ENCODE measurements around the gene RAD21L1. TPM values are rescaled to one million over a fixed set of nuclear protein-coding genes. Genes with fewer than 3 reads are reported as not detected.

RAD21L1 gene
- total and polyA plus RNA-seq, 2 of the 8 experiments (the other 6 are each of a cell fraction or from before 2014, with no cell fraction given): 0.06 to 0.26 TPM

DNA sequence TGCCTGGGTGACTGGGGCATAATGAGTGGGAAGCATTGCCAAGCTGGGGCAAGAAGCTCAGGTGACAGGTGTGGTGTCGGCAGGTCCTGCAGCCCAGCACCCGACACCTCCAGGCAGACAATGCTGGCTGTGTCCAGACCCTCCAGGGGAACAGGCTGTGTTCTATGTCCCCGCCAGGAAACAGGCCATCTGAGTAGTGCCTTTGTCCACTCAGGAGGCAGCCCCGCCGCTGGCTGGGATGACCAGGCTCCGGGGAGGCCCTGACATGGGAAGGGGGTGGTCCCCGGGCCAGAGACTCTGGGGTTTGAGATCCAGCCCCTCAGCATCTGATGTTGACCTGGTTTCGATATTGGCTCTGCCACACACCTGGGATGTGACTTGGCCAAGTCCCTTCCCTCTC lies 68.7 kb downstream of the RAD21L1 start:
- no peaks in the 10 kb centered on the region for H3K79me1 ChIP-seq (ENCODE audit: low read depth, low read length)
- no peak overlapping the region for H3K4me2 ChIP-seq (ENCODE audit: insufficient read depth in 1 of 2, low read depth in 2 of 2, low read length in 2 of 2)
- no peak overlapping the region for H2BK12ac ChIP-seq (ENCODE audit: low read depth, low read length)
- no peak overlapping the region for H4K5ac ChIP-seq (ENCODE audit: insufficient read length, low read depth, low read length)
- H3K27me3 ChIP-seq (replicated peaks in 1 of 4; ENCODE audit: control insufficient read depth in 3 of 4, extremely low read depth in 1 of 4, insufficient read depth in 3 of 4, low read length in 3 of 4): no peaks in the 10 kb centered on the region; a peak in 2 of 7 replicates
- no peaks in the 10 kb centered on the region for H3K79me2 ChIP-seq (ENCODE audit: control insufficient read depth in 1 of 2, insufficient read depth in 2 of 2, low read length in 2 of 2)
- no peak overlapping the region for H4K91ac ChIP-seq (replicated peaks; ENCODE audit: insufficient read length, low read length)
- H3K23me2 ChIP-seq (ENCODE audit: low read depth, low read length): no peaks in the 10 kb centered on the region
- CTCF ChIA-PET (ENCODE audit: partially characterized antibody): no interaction called here
- no peaks in the 10 kb centered on the region for H3K4me1 ChIP-seq (replicated peaks in 1 of 4; ENCODE audit: control insufficient read depth in 3 of 4, insufficient read depth in 4 of 4, low read length in 3 of 4)
- no peak overlapping the region for H3K14ac ChIP-seq (ENCODE audit: insufficient read length)
- no peak overlapping the region for H2AK5ac ChIP-seq (ENCODE audit: low read depth, low read length)
- no peaks in the 10 kb centered on the region for H3K36me3 ChIP-seq (ENCODE audit: control insufficient read depth in 2 of 4, insufficient read depth in 4 of 4, low read length in 3 of 4)
- no peak overlapping the region for H2BK15ac ChIP-seq (ENCODE audit: low read length)
- no peak overlapping the region for H3K23ac ChIP-seq (ENCODE audit: insufficient read length)
- WGBS, 2 experiments (ENCODE audit: extremely low coverage in 1 of 2, insufficient coverage in 1 of 2, insufficient read length in 1 of 2, insufficient replicate concordance in 2 of 2, low coverage in 1 of 2, low lambda C conversion rate in 2 of 2, missing lambda C conversion rate in 1 of 2): 92% methylated on average over 8 of the region's 8 CpGs; no CpG with 5 or more reads in 1 of the 2 experiments
- no peak overlapping the region for H3K9ac ChIP-seq (replicated peaks in 1 of 4; ENCODE audit: extremely low read depth in 1 of 4, low read depth in 3 of 4, low read length in 3 of 4)
- H3K4ac ChIP-seq (replicated peaks; ENCODE audit: insufficient read length, low read depth, low read length): no peak overlapping the region
- H2AFZ ChIP-seq (ENCODE audit: low read length): no peak overlapping the region
- no peaks in the 10 kb centered on the region for H3K9me3 ChIP-seq (ENCODE audit: insufficient read depth in 2 of 2, low read depth in 1 of 2, low read length in 1 of 2)
- H2BK5ac ChIP-seq (ENCODE audit: low read depth, low read length): no peak overlapping the region
- H4K8ac ChIP-seq (ENCODE audit: extremely low read depth, insufficient read depth, low read length): peak overlapping the region; percentile 43; the same call in 1 of the 2 replicates
- FAIRE-seq (no peak), DNase-seq (ENCODE audit: low read depth in 1 of 2, low spot score in 2 of 2) (no peak)
- H3K27ac ChIP-seq (ENCODE audit: low read depth, low read length): no peak overlapping the region
- H4K20me1 ChIP-seq (replicated peaks in 1 of 2; ENCODE audit: control insufficient read depth in 1 of 2, insufficient read depth in 2 of 2, low read length in 2 of 2): peaks cover 0 to 2% of the 10 kb centered on the region in 2 experiments
- no peak overlapping the region for H2BK120ac ChIP-seq (replicated peaks; ENCODE audit: low read depth, low read length)
- no peak overlapping the region for H3K18ac ChIP-seq (ENCODE audit: extremely low read depth, low read length)
- POLR2A ChIA-PET (ENCODE audit: partially characterized antibody): no interaction called here
- H3K4me3 ChIP-seq (ENCODE audit: extremely low read depth in 1 of 4, insufficient read depth in 2 of 4, low read depth in 3 of 4, low read length in 4 of 4): no peak overlapping the region
- H2BK20ac ChIP-seq (ENCODE audit: low read length): no peak overlapping the region
- no peak overlapping the region for H3K56ac ChIP-seq (replicated peaks; ENCODE audit: insufficient read length, low read depth, low read length)
- TF ChIP-seq TAF1 (IDR thresholded peaks at IDR 0.05; ENCODE audit: low read depth, low read length): no peak
- TF ChIP-seq CHD1 (IDR thresholded peaks at IDR 0.05; ENCODE audit: low read depth, low read length): no peak
- no peak for TF ChIP-seq BCL11A (IDR thresholded peaks at IDR 0.05; ENCODE audit: low read depth in 2 of 2, low read length in 2 of 2)
- TF ChIP-seq, protein P1, sequence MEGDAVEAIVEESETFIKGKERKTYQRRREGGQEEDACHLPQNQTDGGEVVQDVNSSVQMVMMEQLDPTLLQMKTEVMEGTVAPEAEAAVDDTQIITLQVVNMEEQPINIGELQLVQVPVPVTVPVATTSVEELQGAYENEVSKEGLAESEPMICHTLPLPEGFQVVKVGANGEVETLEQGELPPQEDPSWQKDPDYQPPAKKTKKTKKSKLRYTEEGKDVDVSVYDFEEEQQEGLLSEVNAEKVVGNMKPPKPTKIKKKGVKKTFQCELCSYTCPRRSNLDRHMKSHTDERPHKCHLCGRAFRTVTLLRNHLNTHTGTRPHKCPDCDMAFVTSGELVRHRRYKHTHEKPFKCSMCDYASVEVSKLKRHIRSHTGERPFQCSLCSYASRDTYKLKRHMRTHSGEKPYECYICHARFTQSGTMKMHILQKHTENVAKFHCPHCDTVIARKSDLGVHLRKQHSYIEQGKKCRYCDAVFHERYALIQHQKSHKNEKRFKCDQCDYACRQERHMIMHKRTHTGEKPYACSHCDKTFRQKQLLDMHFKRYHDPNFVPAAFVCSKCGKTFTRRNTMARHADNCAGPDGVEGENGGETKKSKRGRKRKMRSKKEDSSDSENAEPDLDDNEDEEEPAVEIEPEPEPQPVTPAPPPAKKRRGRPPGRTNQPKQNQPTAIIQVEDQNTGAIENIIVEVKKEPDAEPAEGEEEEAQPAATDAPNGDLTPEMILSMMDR (IDR thresholded peaks at IDR 0.05; ENCODE audit: control extremely low read depth in 1 of 3, insufficient read depth in 1 of 3, low read depth in 1 of 3, low read length in 3 of 3): no peak
- no peak for TF ChIP-seq SUZ12 (IDR thresholded peaks at IDR 0.05; ENCODE audit: low read length)
- TF ChIP-seq, protein P2, sequence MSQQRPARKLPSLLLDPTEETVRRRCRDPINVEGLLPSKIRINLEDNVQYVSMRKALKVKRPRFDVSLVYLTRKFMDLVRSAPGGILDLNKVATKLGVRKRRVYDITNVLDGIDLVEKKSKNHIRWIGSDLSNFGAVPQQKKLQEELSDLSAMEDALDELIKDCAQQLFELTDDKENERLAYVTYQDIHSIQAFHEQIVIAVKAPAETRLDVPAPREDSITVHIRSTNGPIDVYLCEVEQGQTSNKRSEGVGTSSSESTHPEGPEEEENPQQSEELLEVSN (IDR thresholded peaks at IDR 0.05): no peak
- no peak for TF ChIP-seq TBP (IDR thresholded peaks at IDR 0.05; ENCODE audit: low read depth, low read length)
- TF ChIP-seq BRCA1 (IDR thresholded peaks at IDR 0.05; ENCODE audit: low read depth, low read length): no peak
- no peak for TF ChIP-seq KDM5A (IDR thresholded peaks at IDR 0.05; ENCODE audit: low read length)

Data from H1 (cell line).